OCI-LY7 (cell line): ENCODE measurements around the gene ALDH3A1. TPM values are rescaled to one million over a fixed set of nuclear protein-coding genes. Genes with fewer than 3 reads are reported as not detected.
A peak's percentile ranks its signal among the peaks of the same experiment; 100 is the strongest.

Experiments used
- BruUV-seq: library from RNA; stranded (reverse); fragments of 400-500 nt; replicated peaks from 2 replicates; lab custom pipeline; 2021; lab: Mats Ljungman, UMichigan
- CTCF ChIA-PET: fragments of 300-600 bp; sonication (Branson Sonifier 250); formaldehyde crosslinking; loops from one replicate; lab custom pipeline; 2022; ENCODE audit warnings: antibody characterized with exemption; ENCODE audit not compliant: unreplicated experiment; lab: Charles Lee
- POLR2A ChIA-PET: fragments of 300-600 bp; sonication (Branson Sonifier 250); formaldehyde crosslinking; loops from one replicate; lab custom pipeline; 2022; ENCODE audit warnings: antibody characterized with exemption; lab: Charles Lee
- DNase-seq: peaks from one replicate; pipeline ENCODE4 v3.0.0-alpha.2; 2015; ENCODE audit warnings: low spot score
- H2AFZ ChIP-seq: fragments of 200-600 bp; sonication (generic), shearing (Covaris generic); 2 replicates; pipeline ENCODE4 v1.6.1; 2014; ENCODE audit warnings: mild to moderate bottlenecking, antibody characterized with exemption, low read length, moderate library complexity
- H3K27ac ChIP-seq: fragments of 200-600 bp; sonication (generic); 2 replicates; pipeline ENCODE4 v1.5.1; 2014; ENCODE audit warnings: mixed run types, low read depth, mild to moderate bottlenecking, moderate library complexity, low read length, inconsistent platforms; ENCODE audit not compliant: poor library complexity, severe bottlenecking
- H3K36me3 ChIP-seq: fragments of 200-600 bp; sonication (generic); 2 replicates; pipeline ENCODE4 v1.6.1; 2014; ENCODE audit warnings: mild to moderate bottlenecking, antibody characterized with exemption, low read length, moderate library complexity, mixed read lengths; ENCODE audit not compliant: insufficient read depth
- H3K4me1 ChIP-seq: fragments of 200-600 bp; sonication (generic); 2 replicates; pipeline ENCODE4 v1.5.1; 2014; ENCODE audit warnings: mild to moderate bottlenecking, low read length; ENCODE audit not compliant: insufficient read depth, poor library complexity, severe bottlenecking
- H3K4me2 ChIP-seq: fragments of 200-600 bp; sonication (generic); 2 replicates; pipeline ENCODE4 v1.6.1; 2014; ENCODE audit warnings: mild to moderate bottlenecking, low read length
- H3K4me3 ChIP-seq: fragments of 200-600 bp; sonication (generic); 2 replicates; pipeline ENCODE4 v1.5.1; 2014; ENCODE audit warnings: mild to moderate bottlenecking, low read depth, low read length; ENCODE audit not compliant: poor library complexity, severe bottlenecking
- H3K79me2 ChIP-seq: fragments of 200-600 bp; sonication (generic); 2 replicates; pipeline ENCODE4 v1.6.1; 2016; ENCODE audit warnings: low read depth, mild to moderate bottlenecking, low read length, moderate library complexity, mixed read lengths; ENCODE audit not compliant: insufficient read depth
- H3K9me2 ChIP-seq: fragments of 200-600 bp; sonication (generic); 2 replicates; pipeline ENCODE4 v1.6.1; 2016; ENCODE audit warnings: mild to moderate bottlenecking, low read length, mixed read lengths; ENCODE audit not compliant: insufficient read depth
- H3K9me3 ChIP-seq: fragments of 200-600 bp; sonication (generic); 2 replicates; pipeline ENCODE4 v1.6.1; 2014; ENCODE audit warnings: mild to moderate bottlenecking, mixed run types, low read length, mixed read lengths
- H4K20me1 ChIP-seq: fragments of 200-600 bp; sonication (generic); 2 replicates; pipeline ENCODE4 v1.6.1; 2014; ENCODE audit warnings: mild to moderate bottlenecking, antibody characterized with exemption, low read length, moderate library complexity, mixed read lengths; ENCODE audit not compliant: insufficient read depth
- EZH2phosphoT487 ChIP-seq: fragments of 200-600 bp; sonication (generic); IDR thresholded peaks from 2 replicates; pipeline ENCODE4 v1.6.1; 2018; ENCODE audit warnings: low read depth, borderline replicate concordance, mild to moderate bottlenecking, mixed run types, antibody characterized with exemption, low read length, moderate library complexity, mixed read lengths
- intact Hi-C: fragments of 100-400 bp; cut with micrococcal nuclease; formaldehyde crosslinking; loops from one replicate; pipeline ENCODE4 v1.10.0; 2022; ENCODE audit not compliant: unreplicated experiment
- total RNA-seq, 2 experiments: library from RNA; depleted of rRNA in 1 of 2; stranded (reverse); fragments of >200 nt in 1 of 2; shearing (Covaris generic) in 1 of 2; gene quantifications; 2 replicates each; pipeline ENCODE4 v1.2.3, GENCODE V29; 2014 to 2022
- TF ChIP-seq, protein P1 (sequence below): fragments of 200-600 bp; sonication (generic); conservative IDR thresholded peaks from 2 replicates; pipeline ENCODE4 v1.5.1; 2014; ENCODE audit warnings: mild to moderate bottlenecking, antibody characterized with exemption, low read length, moderate library complexity, mixed read lengths

Gene ALDH3A1
- total RNA-seq, 2 experiments from 2014 or later = 0.16 TPM; not detected in 1

- Histone ChIP-seq H3K4me3 (no peak overlapping the region), H3K79me2 (no peaks in the 10 kb centered on the region), H3K27ac (no peak overlapping the region), H3K4me2 (no peak overlapping the region), H3K9me3 (no peaks in the 10 kb centered on the region), H3K36me3 (no peaks in the 10 kb centered on the region), H3K9me2 (no peaks in the 10 kb centered on the region), H2AFZ (no peak overlapping the region), H4K20me1 (no peaks in the 10 kb centered on the region), H3K4me1 (no peaks in the 10 kb centered on the region)
- no peak for TF ChIP-seq EZH2phosphoT487
- TF ChIP-seq, protein P1, sequence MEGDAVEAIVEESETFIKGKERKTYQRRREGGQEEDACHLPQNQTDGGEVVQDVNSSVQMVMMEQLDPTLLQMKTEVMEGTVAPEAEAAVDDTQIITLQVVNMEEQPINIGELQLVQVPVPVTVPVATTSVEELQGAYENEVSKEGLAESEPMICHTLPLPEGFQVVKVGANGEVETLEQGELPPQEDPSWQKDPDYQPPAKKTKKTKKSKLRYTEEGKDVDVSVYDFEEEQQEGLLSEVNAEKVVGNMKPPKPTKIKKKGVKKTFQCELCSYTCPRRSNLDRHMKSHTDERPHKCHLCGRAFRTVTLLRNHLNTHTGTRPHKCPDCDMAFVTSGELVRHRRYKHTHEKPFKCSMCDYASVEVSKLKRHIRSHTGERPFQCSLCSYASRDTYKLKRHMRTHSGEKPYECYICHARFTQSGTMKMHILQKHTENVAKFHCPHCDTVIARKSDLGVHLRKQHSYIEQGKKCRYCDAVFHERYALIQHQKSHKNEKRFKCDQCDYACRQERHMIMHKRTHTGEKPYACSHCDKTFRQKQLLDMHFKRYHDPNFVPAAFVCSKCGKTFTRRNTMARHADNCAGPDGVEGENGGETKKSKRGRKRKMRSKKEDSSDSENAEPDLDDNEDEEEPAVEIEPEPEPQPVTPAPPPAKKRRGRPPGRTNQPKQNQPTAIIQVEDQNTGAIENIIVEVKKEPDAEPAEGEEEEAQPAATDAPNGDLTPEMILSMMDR = no peak
- no peak for DNase-seq
- ChIA-PET POLR2A (interaction anchor here (0.7 kb wide), 1 partner anchor 155 kb away, joined by 3 read pairs; no protein-coding TSS in a partner anchor), CTCF (no interaction called here)
- BruUV-seq = no TSS peak
- intact Hi-C loops = no loop called here
Measured at GRCh38 chr17:19705201-19705600, 42.9 kb downstream of the ALDH3A1 start.

DNA sequence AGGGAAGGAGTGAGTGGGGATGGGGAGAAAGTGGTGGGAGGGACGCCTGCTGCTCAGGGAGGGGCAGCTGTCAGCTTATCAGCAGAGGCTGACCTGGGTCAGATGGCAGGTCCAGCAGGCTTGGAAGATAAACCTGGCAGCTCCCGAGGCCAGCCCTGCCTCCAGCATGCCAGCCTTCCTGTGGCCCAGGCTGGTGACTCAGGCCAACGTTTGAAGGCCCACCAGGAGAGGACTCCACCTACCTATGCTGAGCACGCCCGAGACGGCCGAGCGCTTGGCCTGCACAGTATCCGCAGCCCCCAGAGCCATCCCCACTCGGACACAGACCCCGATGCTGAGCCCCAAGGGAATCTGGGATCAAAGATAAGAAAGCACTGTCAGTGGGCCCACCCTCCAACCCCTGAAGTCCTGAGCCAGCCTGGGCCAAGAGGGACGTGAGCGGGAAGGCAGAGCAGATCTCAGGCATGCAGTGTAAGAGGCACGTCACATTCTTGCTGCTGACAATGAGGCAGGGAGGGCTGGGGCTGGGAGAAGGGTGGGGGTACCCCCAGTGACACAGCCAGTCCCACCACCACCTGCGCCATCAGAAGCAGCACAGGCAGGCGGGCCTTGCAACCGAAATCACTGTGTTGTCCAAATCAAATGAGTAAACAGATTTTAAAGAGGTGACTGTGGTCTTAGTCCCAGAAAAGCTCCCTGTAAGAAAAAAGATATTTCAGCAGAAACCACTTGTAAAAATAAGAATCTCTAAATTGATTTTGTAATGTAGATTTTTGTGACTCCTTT lies 44.1 kb downstream of the ALDH3A1 start:
- intact Hi-C loops = no loop called here
- no peak for TF ChIP-seq EZH2phosphoT487
- TF ChIP-seq, protein P1 = no peak
- Histone ChIP-seq H3K4me1 (no peaks in the 10 kb centered on the region), H3K27ac (no peak overlapping the region), H3K9me3 (no peaks in the 10 kb centered on the region), H3K9me2 (no peaks in the 10 kb centered on the region), H3K36me3 (no peaks in the 10 kb centered on the region), H3K4me3 (no peak overlapping the region), H4K20me1 (no peaks in the 10 kb centered on the region), H3K4me2 (no peak overlapping the region), H3K79me2 (no peaks in the 10 kb centered on the region), H2AFZ (no peak overlapping the region)
- CTCF ChIA-PET = no interaction called here
- POLR2A ChIA-PET = no interaction called here
- BruUV-seq = no TSS peak
- DNase-seq = no peak

DNA sequence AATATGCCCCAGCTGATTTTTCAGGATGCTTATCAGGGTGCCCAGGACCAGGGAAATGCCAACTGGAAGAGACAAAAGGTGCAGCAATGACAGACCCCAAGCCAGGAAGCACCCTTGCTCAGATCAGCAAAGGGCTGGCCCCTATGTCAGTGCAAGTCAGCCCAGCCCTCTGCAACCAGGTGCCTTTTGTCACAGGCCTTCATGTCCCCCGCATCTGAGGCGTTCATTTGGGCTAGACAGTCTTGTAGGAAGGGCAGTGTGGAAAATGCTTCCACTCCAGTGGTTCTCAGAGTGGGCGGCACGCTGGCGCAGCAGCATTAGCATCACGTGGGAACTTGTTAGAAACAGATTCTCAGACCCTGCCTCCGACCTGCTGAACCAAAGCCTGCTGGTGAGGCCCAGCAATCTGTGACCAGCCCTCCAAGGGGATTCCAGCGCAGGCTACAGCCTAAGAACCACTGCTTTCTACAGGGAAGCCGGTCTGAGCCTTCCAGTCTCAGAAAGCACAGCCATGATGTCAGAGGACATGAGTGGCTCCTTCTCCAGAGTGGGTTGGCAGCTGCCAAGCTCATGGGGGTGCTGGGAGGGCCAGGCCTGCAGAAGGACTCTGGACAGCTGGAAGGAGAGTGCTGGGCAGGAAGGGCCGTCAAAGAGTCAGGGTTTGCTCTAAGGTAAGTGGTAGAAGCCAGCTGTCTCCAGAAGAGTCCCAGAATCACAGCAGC lies 44.8 kb downstream of the ALDH3A1 start:
- H4K20me1 ChIP-seq = no peaks in the 10 kb centered on the region
- H2AFZ ChIP-seq = no peak overlapping the region
- no peak overlapping the region for H3K27ac ChIP-seq
- no peaks in the 10 kb centered on the region for H3K79me2 ChIP-seq
- no peak overlapping the region for H3K4me3 ChIP-seq
- H3K4me1 ChIP-seq = no peaks in the 10 kb centered on the region
- no peak overlapping the region for H3K4me2 ChIP-seq
- ChIA-PET POLR2A (no interaction called here), CTCF (no interaction called here)
- no peaks in the 10 kb centered on the region for H3K36me3 ChIP-seq
- intact Hi-C loops = no loop called here
- no peaks in the 10 kb centered on the region for H3K9me3 ChIP-seq
- DNase-seq = peak; percentile 4
- no peaks in the 10 kb centered on the region for H3K9me2 ChIP-seq
- BruUV-seq = no TSS peak
- TF ChIP-seq, protein P1 = no peak
- TF ChIP-seq EZH2phosphoT487 = no peak
